NCI-H1694 (cell line): ENCODE data around the gene ACOX1.

Experiments used
- DNase-seq: peaks from one replicate; lab custom pipeline; 2025; lab: John Stamatoyannopoulos, UW

The ACOX1 gene

DNA sequence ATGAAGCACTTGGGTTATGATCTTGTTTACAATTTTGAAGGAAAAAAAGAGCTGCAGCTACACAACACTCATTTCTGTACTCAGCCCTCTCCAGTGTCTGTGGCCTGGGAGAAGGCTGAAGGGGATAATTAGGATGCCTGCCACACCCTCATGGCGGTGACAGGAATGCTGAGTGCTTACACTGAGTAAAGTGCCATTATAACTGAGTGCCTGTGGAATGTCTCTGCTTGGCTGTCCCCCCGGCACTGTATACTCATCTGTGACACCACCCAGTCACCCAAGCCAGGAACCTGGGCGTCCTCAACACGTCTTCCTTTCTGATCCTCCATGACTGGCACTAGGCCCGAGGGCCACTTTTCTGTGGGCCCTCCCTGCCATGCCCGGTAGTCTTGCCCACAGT, 70.8 kb downstream of the ACOX1 start:
- no peak for DNase-seq

- DNase-seq, result no peak
Measured at GRCh38 chr17:75906143-75906884, 72.7 kb downstream of the ACOX1 start.

GRCh38 chr17:75904749-75905521, 74.0 kb downstream of the ACOX1 start, which contains the start of gene MRPL38:
Gene MRPL38, minus strand, starts transcription at chr17:75904884. Its CDS starts 9 bp downstream, at chr17:75904875.
- DNase-seq, result peak; percentile 90

GRCh38 chr17:75902406-75902805, 76.6 kb downstream of the ACOX1 start:
- DNase-seq, result no peak

DNA sequence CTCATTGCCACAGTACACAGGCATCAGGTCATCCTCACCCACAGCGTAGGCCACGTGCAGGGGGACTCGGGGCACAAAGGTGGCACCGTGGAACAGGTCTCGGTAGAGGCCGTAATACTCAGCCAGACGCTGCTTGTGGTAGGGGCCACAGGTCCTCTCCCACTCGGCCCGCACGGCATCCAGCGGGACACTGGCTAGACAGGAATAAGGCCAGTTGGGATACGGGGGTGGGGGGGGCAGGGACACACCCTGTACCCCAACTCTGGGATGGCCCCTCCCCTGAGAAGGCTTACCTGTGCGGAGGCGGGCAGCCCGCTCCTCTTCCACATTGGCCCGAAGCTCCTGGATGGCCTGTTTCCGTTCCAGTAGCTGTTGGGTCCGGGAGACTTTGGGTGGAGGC, 77.2 kb downstream of the ACOX1 start:
- DNase-seq, result no peak

DNA sequence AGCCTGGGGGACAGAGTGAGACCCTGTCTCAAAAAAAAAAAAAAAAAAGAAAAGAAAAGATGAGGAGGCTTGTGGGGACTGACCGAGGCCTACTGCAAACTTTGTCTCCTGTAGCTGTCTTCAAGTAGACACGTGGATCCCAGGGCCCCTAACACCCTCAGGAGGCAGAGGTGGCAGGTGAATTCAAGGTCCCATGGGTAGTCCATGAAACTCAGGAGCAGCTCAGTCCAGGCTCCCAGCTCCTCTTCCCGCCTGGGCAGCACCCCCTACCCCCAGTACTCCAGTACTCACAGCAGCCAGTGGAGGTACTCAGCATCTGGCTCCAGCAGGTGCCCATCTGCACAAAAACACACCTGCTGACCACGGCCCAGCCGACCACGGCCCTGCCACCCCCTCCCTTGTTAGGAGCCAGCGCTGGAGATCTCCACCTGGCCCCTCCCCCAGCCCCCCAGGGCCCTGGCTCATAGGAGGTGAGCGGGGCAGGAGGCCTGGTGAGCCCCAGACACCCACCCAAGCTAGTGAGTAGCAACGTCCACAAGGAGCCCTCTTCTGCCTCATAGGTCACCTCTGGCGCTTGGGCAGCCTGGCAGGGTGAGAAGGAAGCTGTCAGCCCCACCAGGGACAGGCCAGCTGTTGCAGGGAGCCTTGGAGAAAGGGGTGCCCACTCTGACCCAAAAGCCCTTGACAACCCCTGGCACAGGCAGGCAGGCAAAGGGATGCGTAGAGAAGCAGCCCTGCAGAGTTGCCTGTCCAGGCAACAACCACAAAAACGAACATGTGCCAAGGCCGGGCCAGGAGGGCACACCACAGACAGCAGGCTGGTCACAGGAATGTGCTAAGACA, 78.1 kb downstream of the ACOX1 start:
- no peak for DNase-seq

GRCh38 chr17:75899767-75900468, 79.0 kb downstream of the ACOX1 start:
- DNase-seq, result no peak

DNA sequence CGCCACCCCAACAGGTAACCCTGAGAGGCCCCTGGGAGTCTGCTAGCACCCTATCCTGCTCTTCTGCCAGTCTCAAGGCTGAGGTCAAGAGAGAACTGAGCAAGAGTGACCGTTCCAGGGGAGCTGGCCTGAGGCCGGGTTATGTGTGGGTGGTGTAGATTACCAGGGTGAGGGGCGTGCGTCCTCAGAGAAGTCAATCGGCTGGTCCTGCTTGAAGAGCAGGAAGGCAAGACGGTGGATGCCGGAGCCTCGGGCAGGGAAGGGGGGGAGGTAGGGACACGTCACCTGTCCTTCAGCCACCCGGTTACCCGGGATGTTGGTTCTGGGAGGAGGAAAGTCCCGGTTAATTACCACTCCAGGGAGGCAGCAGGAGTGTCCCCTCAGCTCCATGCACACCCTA, 79.6 kb downstream of the ACOX1 start:
- no peak for DNase-seq

DNA sequence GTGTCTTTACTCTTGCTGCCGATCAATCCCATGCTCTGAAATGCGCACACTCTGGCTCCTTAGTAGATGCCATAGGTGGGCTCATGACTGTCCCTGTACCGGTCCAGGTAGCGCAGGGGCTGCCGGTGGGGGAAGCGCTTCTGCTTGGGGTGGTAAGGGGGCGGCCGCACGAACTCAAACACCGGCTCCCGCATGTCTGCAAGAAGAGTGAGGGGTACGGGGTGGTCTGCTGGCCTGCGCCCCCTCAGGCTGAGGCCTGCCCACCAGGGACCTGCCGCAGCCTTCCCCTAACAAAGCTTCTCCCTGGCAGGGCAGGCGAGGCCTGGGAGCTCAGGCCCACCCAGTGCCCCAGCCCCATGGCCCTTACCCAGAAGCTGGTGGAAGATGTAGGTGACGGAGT, 80.2 kb downstream of the ACOX1 start:
- DNase-seq, result no peak

DNA sequence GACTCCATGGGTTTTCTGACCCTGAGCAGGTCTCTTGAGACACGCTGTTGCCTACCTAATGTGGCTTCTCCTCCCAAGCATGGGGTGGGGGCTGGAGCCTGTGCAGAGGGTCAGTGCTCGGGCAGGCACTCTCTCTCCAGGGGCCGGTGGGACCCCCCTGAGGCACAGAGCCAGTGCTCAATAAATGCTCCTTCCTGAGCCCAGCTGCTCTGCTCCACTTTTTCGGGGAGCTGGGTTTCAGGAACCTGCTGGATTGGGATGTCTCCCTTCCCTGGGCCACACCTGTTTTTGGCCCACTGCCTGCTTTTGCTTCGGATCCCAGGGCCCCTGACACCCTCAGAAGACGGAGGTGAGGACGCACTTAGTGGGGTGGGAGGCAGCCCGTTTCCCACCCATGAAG, 80.9 kb downstream of the ACOX1 start:
- DNase-seq, result no peak

DNA sequence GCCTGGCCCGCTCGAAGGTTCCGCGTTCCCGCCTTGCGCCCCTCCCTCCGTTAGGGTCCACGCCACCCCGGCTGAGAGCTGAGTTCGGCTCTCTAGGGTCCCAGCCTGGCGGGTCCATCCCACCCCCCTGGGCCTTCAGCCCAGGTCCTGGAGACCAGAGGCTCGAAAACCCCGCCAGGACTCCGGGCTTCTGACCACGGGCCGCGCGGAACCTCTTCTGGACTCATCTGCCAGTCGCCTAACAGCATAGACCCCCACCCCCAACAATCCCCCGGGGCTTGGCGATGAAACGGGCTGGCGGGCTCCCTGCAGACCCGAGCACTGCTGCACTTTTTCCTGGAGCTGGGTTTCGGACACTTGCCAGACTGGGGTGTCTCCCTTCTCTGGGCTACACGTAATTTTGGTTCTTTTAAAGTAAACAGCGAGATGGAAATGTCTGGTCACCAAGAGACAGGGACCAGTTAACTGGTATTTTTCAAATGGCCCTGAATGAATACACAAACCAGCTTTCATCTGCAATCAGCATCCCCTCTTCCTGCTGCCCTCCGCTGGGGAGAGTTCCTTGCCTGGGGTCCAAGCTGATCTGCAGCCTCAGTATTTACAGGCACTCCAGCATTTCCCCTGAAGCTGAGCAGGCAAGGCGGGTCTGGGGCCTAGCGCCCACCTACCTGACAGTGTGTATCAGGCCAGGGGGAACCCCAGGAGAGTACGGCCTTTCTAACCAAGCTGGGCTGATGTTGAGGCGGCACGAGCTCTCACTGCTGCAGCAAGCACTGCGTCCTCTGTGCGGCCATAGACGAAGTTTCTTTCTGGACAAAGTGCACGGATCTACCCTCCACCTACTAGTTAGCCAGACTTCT, 81.6 kb downstream of the ACOX1 start:
- no peak for DNase-seq

- DNase-seq, result no peak
Measured at GRCh38 chr17:75896415-75897159, 82.4 kb downstream of the ACOX1 start, which contains the start of gene TRIM65. Gene TRIM65, minus strand, starts transcription at chr17:75896951. Its CDS starts 14 bp downstream, at chr17:75896937.

DNA sequence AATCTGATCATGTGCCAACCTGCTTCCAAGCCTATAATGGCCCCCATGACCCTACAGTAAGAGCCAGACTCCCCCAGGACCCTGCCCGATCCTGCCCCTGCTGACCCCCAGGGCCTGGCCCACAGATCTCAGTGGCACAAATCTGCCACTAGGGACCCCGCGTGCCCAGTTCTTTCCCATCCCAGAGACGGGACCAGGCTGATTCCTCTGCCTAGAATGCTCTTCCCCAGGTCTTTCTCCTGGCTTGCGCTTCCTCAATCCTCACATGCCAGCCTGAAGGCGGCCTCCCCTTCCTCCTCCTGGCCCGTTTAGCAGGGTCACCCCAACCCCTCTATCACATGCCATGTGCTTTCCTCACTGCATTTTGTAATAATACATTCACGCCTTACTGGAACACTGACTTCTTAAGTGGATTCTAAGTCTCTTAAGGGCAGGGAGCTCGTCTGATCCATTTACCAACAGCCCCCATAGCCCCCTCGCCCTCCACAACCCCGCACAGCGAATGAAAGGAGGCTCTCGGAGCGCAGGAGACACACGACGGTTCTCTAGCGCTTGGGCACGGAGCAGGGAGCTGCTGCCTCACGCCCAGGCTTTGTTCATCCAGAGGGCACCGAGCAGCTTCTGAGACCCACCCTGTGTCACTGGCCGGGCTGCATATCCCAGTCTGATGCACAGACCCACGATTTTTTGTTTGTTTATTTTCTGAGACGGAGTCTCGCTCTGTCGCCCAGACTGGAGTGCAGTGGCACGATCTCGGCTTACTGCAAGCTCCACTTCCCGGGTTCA, 83.4 kb downstream of the ACOX1 start:
- DNase-seq, result no peak

GRCh38 chr17:75894049-75894733, 84.8 kb downstream of the ACOX1 start:
- DNase-seq, result no peak

- no peak for DNase-seq
Measured at GRCh38 chr17:75893305-75894048, 85.5 kb downstream of the ACOX1 start.

GRCh38 chr17:75892556-75893224, 86.3 kb downstream of the ACOX1 start:
- DNase-seq, result no peak
